Keratinocyte (primary cell): ENCODE results near the gene SEL1L3.

Experiments used
- EZH2 ChIP-seq: IDR thresholded peaks from one replicate; pipeline ENCODE4 v1.6.1; 2012; ENCODE audit warnings: inconsistent platforms, mild to moderate bottlenecking, low read length, moderate library complexity
- TF ChIP-seq, protein P1 (sequence below), 3 experiments: IDR thresholded peaks in 1 of 3; conservative IDR thresholded peaks in 1 of 3; optimal IDR thresholded peaks in 1 of 3; 2 replicates in 2 of 3; 3 replicates in 1 of 3; pipeline versions ENCODE3 to v1.5.1; 2011; ENCODE audit warnings: low read length in 3 of 3, mild to moderate bottlenecking in 3 of 3, moderate library complexity in 2 of 3, control low read depth in 1 of 3, inconsistent platforms in 1 of 3; ENCODE audit not compliant: insufficient read depth in 2 of 3; ENCODE audit errors: extremely low read depth in 1 of 3

DNA sequence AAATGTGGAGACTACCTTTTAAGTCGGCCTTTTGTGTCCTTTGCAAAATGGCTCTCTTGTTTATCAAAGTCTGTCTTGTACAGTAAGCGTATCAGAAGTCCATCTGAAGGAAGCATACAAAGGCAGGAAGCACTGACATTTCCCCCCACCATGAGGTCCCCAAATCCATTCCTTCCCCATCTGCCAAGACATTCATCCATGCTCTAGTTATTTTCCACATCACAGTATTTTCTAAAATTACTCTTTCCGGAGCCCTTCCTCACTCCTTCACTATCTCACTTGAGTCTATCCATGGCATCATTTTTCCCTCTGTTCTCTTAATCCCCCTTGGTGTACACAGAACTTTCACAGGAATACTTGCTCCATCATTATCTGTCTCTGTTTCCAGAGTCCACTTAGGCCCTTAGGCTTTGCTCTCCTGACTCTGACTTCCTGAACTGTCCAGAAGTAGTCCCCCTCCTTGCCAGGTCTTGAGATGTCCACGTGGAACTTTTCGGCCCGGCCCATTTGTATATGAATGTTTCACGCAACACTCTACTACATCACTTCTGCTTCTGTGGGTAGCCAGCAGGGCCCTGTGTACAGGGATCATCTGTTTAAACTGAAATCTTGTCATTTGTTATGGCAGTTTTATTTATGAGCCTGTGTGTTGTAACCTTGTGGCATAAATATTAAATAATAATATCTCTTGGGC is 2.1 kb downstream of the SEL1L3 start:
- TF ChIP-seq, protein P1, sequence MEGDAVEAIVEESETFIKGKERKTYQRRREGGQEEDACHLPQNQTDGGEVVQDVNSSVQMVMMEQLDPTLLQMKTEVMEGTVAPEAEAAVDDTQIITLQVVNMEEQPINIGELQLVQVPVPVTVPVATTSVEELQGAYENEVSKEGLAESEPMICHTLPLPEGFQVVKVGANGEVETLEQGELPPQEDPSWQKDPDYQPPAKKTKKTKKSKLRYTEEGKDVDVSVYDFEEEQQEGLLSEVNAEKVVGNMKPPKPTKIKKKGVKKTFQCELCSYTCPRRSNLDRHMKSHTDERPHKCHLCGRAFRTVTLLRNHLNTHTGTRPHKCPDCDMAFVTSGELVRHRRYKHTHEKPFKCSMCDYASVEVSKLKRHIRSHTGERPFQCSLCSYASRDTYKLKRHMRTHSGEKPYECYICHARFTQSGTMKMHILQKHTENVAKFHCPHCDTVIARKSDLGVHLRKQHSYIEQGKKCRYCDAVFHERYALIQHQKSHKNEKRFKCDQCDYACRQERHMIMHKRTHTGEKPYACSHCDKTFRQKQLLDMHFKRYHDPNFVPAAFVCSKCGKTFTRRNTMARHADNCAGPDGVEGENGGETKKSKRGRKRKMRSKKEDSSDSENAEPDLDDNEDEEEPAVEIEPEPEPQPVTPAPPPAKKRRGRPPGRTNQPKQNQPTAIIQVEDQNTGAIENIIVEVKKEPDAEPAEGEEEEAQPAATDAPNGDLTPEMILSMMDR (optimal IDR thresholded peaks at IDR 0.05 in 1 of 3, IDR thresholded peaks at IDR 0.05 in 1 of 3, conservative IDR thresholded peaks at IDR 0.05 in 1 of 3; ENCODE audit: extremely low read depth in 1 of 3, insufficient read depth in 2 of 3, low read length in 3 of 3): no peak
- no peak for TF ChIP-seq EZH2
